Measurements from ENCODE around the gene DPM3.
"Not testable (repeated sequence)": the region's sequence is repeated elsewhere in the genome, so short reads cannot be mapped to it uniquely, and the experiment has no call there.

Gene DPM3

DNA sequence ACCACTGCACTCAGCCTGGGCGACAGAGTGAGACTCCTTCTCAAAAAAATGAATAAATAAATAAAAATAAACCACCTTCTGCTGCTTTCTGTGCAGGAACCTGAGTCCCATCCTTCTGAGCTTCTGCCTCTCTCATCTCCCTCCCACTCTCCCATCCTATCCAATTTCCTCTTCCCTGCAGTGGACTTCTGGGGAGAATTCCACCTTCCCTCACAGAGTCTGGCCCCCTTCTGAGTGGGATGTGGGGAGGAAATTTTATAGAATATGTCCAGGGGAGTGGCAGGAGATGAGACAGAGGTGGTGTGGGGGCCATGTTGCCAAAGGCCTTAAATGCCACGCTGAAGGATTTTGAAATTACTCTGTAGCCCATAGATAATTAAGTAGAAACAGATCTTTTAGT, 18.0 kb downstream of the DPM3 start:
- no peak overlapping the region for H3K4me3 ChIP-seq (ENCODE audit: low read depth, low read length)
- no peak for DNase-seq (ENCODE audit: low read depth)
- TF ChIP-seq, protein P1, sequence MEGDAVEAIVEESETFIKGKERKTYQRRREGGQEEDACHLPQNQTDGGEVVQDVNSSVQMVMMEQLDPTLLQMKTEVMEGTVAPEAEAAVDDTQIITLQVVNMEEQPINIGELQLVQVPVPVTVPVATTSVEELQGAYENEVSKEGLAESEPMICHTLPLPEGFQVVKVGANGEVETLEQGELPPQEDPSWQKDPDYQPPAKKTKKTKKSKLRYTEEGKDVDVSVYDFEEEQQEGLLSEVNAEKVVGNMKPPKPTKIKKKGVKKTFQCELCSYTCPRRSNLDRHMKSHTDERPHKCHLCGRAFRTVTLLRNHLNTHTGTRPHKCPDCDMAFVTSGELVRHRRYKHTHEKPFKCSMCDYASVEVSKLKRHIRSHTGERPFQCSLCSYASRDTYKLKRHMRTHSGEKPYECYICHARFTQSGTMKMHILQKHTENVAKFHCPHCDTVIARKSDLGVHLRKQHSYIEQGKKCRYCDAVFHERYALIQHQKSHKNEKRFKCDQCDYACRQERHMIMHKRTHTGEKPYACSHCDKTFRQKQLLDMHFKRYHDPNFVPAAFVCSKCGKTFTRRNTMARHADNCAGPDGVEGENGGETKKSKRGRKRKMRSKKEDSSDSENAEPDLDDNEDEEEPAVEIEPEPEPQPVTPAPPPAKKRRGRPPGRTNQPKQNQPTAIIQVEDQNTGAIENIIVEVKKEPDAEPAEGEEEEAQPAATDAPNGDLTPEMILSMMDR (conservative IDR thresholded peaks at IDR 0.05; ENCODE audit: low read depth, low read length) = no peak

DNA sequence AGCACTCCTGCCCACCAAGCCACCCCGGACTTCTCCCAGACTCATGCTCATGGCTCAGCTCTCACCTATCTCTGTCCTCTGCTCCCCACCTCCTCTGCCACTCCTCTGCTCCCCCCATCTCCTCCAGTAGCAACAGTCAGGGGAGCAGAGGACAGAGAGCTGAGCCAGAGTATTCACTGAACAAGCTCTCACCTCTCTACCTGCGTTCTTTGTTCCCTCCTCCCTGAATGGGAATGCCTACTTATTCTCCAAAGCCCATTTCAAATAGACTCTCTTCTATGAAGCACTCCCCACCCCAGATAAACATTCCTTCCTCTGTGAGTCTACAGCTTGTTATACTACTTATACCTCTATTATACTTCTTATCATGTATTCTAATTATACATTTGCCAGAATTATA, 19.1 kb downstream of the DPM3 start:
- H3K4me3 ChIP-seq (ENCODE audit: low read depth, low read length) = no peak overlapping the region
- no peak for DNase-seq (ENCODE audit: low read depth)
- TF ChIP-seq, protein P1 (conservative IDR thresholded peaks at IDR 0.05; ENCODE audit: low read depth, low read length) = no peak

DNA sequence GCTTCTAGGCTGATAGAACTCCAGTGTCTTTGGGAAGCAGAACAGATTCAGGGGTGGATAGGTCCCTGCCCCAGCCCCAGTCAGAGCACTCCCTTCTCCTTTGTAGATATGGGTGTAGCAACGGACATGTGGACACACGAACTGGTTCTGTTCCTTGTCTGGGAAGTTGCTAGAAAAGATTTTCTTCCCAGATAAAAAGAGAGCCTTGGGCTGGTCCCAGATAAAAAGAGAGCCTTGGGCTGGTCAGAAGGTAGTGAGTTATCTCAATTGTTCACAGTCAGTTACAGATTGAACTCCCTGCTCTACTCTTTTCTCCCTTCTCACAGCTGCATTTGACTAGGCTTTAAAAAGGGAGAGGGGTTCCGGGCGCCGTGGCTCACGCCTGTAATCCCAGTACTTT, 20.1 kb downstream of the DPM3 start:
- H3K4me3 ChIP-seq (ENCODE audit: low read depth, low read length) = no peak overlapping the region
- TF ChIP-seq, protein P1 (conservative IDR thresholded peaks at IDR 0.05; ENCODE audit: low read depth, low read length) = no peak
- DNase-seq (ENCODE audit: low read depth) = no peak

DNA sequence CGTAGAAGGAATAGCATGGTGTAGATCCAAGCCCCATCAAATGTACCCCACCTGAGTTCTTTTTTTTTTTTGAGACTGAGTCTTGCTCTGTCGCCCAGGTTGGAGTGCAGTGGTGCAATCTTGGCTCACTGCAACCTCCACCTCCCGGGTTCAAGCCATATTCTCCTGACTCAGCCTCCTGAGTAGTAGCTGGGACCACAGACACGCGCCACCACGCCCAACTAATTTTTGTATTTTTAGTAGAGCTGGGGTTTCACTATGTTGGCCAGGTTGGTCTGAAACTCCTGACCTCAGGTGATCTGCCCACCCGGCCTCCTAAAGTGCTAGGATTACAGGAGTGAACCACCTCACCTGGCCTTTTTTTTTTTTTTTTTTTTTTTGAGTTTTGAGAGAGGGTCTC, 22.2 kb downstream of the DPM3 start:
- DNase-seq (ENCODE audit: low read depth) = not testable (repeated sequence)

DNA sequence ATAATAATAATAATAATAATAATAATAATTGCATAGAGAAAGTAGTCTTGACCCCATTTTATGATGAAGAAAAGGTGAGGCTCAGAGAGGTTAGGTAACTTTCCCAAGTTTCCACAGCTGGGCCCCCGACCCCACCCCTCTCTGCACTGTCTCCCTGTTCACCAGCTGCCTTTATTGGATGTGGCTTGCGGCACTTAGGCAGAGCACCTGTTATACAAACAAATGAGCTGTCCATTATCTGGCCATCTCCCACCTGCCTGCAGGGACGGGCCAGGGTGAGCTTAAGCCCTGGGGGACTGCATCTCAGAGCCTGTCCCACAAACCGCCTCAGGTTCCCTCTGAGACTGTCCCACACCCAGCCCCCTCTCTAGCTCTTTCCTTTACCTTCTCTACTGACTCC, 22.7 kb downstream of the DPM3 start:
- no peak for DNase-seq (ENCODE audit: low read depth)
- TF ChIP-seq, protein P1 (conservative IDR thresholded peaks at IDR 0.05; ENCODE audit: low read depth, low read length) = no peak
- no peak overlapping the region for H3K4me3 ChIP-seq (ENCODE audit: low read depth, low read length)

More for the DNA sequence above, 22.2 kb downstream of the DPM3 start:
- not testable (repeated sequence) for H3K4me3 ChIP-seq (ENCODE audit: low read depth, low read length)

DNA sequence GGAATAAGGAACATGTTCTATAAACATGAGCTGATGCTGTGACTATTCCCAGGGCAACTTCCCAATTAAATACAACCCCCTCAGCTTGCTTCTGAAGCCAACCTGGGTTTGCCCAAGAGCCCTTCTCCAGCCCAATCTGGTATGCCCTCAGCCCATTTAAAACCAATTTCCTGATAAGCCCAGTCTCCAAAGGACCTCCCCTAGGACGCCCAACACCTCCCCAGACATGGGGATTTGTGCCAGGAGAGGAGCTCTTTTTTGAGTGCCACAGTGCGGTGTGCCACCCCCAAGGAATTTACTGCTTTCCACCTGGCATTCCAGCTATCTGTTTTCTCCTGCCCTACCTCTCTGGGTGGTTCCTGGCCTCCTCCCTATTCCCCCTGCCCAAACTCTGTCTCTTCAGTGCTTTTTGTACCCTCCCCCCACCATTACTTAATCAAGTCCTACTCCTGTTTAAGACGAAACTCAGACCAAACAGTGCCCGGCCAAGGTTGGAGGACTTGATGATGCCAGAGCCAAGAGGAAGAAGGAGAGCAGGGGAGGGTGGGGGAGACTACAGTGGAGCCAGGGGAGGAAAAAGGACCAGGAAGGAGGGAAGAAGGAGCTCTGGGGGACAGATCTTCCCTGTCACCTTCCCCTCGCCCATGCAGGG, 24.1 kb downstream of the DPM3 start:
- no peak overlapping the region for H3K4me3 ChIP-seq (ENCODE audit: low read depth, low read length)
- no peak for DNase-seq (ENCODE audit: low read depth)
- TF ChIP-seq, protein P1 (conservative IDR thresholded peaks at IDR 0.05; ENCODE audit: low read depth, low read length) = no peak

DNA sequence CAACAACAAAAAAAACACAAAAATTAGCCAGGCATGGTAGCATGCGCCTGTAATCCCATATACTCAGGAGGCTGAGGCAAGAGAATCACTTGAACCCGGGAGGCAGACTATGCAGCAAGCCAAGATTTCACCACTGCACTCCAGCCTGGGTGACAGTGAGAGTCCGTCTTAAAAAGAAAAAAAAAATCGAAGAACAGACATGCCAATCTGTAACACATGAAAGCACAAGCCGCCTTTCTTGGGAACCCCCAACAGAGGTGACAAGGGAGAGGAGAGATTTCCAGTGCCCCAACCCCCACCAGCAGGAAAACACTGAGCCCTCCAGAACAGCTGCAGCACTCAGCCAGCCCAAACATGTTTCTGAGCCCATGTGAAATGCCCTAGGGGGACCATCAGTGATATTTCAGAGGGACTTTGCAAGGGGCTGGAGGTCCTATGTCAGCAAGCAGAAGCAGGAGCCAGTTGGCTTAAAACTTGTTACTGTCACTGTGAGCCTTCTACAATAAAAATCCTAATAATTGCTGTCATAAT, 26.8 kb downstream of the DPM3 start:
- TF ChIP-seq, protein P1 (conservative IDR thresholded peaks at IDR 0.05; ENCODE audit: low read depth, low read length) = no peak
- no peak overlapping the region for H3K4me3 ChIP-seq (ENCODE audit: low read depth, low read length)
- no peak for DNase-seq (ENCODE audit: low read depth)
